ENCODE measurements around the gene ADAMTS18. TPM values are rescaled to one million over a fixed set of nuclear protein-coding genes. Genes with fewer than 3 reads are reported as not detected.

Gene ADAMTS18
- total RNA-seq, 2 donors from 2014 or later = not detected

GRCh38 chr16:77353587-77354263 is 81.1 kb downstream of the ADAMTS18 start:
- no peaks in the 10 kb centered on the region for H3K27me3 ChIP-seq
- no peaks in the 10 kb centered on the region for H3K4me1 ChIP-seq
- no peak overlapping the region for H3K27ac ChIP-seq
- no peaks in the 10 kb centered on the region for H3K9me3 ChIP-seq
- H3K4me3 ChIP-seq = no peak overlapping the region
- no peak for DNase-seq (ENCODE audit: low spot score)
- no peak for TF ChIP-seq CTCF (IDR thresholded peaks at IDR 0.05)
- no peaks in the 10 kb centered on the region for H3K36me3 ChIP-seq

- no peak for TF ChIP-seq CTCF (IDR thresholded peaks at IDR 0.05)
- Histone ChIP-seq H3K27me3 (no peaks in the 10 kb centered on the region), H3K9me3 (no peaks in the 10 kb centered on the region), H3K27ac (no peak overlapping the region), H3K4me3 (no peak overlapping the region), H3K36me3 (no peaks in the 10 kb centered on the region), H3K4me1 (no peaks in the 10 kb centered on the region)
- no peak for DNase-seq (ENCODE audit: low spot score)
Observed at GRCh38 chr16:77344341-77344740, 90.5 kb downstream of the ADAMTS18 start.

GRCh38 chr16:77336637-77337036 is 98.2 kb downstream of the ADAMTS18 start:
- Histone ChIP-seq H3K4me3 (no peak overlapping the region), H3K27ac (no peak overlapping the region), H3K36me3 (no peaks in the 10 kb centered on the region), H3K4me1 (no peaks in the 10 kb centered on the region), H3K9me3 (no peaks in the 10 kb centered on the region), H3K27me3 (no peaks in the 10 kb centered on the region)
- DNase-seq (ENCODE audit: low spot score) = no peak
- TF ChIP-seq CTCF (IDR thresholded peaks at IDR 0.05) = no peak

- H3K27ac ChIP-seq = no peak overlapping the region
- no peaks in the 10 kb centered on the region for H3K27me3 ChIP-seq
- H3K9me3 ChIP-seq = no peaks in the 10 kb centered on the region
- DNase-seq (ENCODE audit: low spot score) = no peak
- no peaks in the 10 kb centered on the region for H3K36me3 ChIP-seq
- H3K4me1 ChIP-seq = no peaks in the 10 kb centered on the region
- no peak overlapping the region for H3K4me3 ChIP-seq
- TF ChIP-seq CTCF (IDR thresholded peaks at IDR 0.05) = no peak
Observed at GRCh38 chr16:77335652-77336234, 99.1 kb downstream of the ADAMTS18 start.

- DNase-seq (ENCODE audit: low spot score) = no peak
- no peaks in the 10 kb centered on the region for H3K4me1 ChIP-seq
- H3K27me3 ChIP-seq = no peaks in the 10 kb centered on the region
- no peak for TF ChIP-seq CTCF (IDR thresholded peaks at IDR 0.05)
- H3K36me3 ChIP-seq = no peaks in the 10 kb centered on the region
- no peak overlapping the region for H3K27ac ChIP-seq
- H3K4me3 ChIP-seq = no peak overlapping the region
- no peaks in the 10 kb centered on the region for H3K9me3 ChIP-seq
Observed at GRCh38 chr16:77332792-77333191, 102.0 kb downstream of the ADAMTS18 start.

Data from right atrium auricular region (tissue), 2 donors.